ENCODE measurements around the gene INHBA. TPM values are rescaled to one million over a fixed set of nuclear protein-coding genes. Genes with fewer than 3 reads are reported as not detected.

INHBA gene
- total and polyA plus RNA-seq, 7 donors, result 0.05 to 0.49 (median 0.15) TPM

DNA sequence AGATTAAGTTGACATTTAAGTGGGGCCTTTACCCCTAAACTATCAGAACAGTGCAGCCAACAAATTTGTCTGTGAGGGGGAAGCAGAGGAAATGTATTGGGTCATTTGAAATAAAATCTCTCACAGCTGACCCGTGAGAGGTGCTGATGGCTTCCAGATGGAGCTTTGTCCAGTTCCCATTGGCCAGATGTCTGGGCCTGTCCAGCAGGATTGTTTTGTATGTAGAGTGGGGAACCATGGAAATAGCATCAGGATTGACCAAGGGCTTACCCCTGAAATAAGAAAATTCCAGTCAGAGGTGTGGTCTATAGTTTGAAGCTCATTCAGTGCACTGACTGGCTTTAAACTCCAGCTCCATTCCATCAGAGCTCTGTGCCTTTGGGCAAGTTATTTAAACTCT, 50.6 kb downstream of the INHBA start:
- H3K4me1 ChIP-seq, result no peaks in the 10 kb centered on the region
- TF ChIP-seq, protein P1, sequence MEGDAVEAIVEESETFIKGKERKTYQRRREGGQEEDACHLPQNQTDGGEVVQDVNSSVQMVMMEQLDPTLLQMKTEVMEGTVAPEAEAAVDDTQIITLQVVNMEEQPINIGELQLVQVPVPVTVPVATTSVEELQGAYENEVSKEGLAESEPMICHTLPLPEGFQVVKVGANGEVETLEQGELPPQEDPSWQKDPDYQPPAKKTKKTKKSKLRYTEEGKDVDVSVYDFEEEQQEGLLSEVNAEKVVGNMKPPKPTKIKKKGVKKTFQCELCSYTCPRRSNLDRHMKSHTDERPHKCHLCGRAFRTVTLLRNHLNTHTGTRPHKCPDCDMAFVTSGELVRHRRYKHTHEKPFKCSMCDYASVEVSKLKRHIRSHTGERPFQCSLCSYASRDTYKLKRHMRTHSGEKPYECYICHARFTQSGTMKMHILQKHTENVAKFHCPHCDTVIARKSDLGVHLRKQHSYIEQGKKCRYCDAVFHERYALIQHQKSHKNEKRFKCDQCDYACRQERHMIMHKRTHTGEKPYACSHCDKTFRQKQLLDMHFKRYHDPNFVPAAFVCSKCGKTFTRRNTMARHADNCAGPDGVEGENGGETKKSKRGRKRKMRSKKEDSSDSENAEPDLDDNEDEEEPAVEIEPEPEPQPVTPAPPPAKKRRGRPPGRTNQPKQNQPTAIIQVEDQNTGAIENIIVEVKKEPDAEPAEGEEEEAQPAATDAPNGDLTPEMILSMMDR (IDR thresholded peaks at IDR 0.05), result no peak
- no peaks in the 10 kb centered on the region for H3K9me3 ChIP-seq
- DNase-seq (no peak), ATAC-seq (no peak)
- intact Hi-C loops (cut with DNase I), result no loop called here
- H3K27ac ChIP-seq, result no peak overlapping the region
- no peaks in the 10 kb centered on the region for H3K36me3 ChIP-seq (ENCODE audit: insufficient read depth in 1 of 2, low read depth in 1 of 2)
- H3K4me3 ChIP-seq, result no peak overlapping the region
- 5 to 22% (median 20%) methylated on average over 1 of the region's 1 CpG for WGBS, 3 donors
- no peaks in the 10 kb centered on the region for H3K27me3 ChIP-seq (ENCODE audit: insufficient read depth in 3 of 3, low read length in 2 of 3)

DNA sequence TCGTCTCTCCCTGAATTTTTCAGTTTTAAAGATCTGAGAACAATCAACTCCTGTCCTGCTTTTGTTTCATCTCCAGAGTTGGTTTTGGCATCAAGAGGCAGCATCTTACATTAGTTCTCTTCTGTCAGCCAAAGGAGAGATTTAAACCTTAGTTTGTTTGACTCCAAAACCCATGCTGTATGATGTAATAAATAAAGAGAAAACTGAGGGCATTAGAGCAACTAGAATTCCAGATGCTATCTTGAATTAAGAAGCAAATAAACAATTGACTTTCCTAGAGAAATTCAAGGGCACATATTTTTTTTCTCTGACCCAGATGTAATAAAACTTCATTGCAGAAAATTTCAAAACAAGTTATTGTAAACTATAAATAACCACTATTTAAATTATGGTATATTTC, 54.4 kb downstream of the INHBA start:
- ATAC-seq (no peak), DNase-seq (no peak)
- Histone ChIP-seq H3K27me3 (ENCODE audit: insufficient read depth in 3 of 3, low read length in 2 of 3) (no peaks in the 10 kb centered on the region), H3K27ac (no peak overlapping the region), H3K36me3 (ENCODE audit: insufficient read depth in 1 of 2, low read depth in 1 of 2) (no peaks in the 10 kb centered on the region), H3K9me3 (no peaks in the 10 kb centered on the region), H3K4me1 (no peaks in the 10 kb centered on the region), H3K4me3 (no peak overlapping the region)
- intact Hi-C loops (cut with DNase I), result no loop called here
- TF ChIP-seq, protein P1 (IDR thresholded peaks at IDR 0.05), result no peak
- WGBS, 3 donors, result 25 to 50% (median 44%) methylated on average over 1 of the region's 1 CpG

DNA sequence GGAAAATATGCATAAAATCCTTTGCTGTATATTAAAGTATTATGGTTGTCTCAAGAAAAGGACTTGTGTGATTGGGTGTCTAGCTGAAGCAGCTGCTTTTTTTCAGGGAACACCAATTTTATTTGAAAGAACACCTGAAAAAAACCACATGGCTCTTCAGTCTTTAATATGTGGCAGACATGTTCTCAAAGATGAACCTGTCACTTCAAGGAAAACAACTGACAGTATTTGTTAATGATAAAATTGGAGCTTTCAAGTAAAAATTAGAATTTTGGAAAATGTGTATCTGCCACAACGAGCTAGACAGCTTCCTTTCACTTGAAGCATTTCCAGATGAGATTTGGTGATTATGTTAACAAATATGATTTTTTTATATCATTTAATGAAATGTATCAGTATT, 59.3 kb downstream of the INHBA start:
- H3K9me3 ChIP-seq, result no peaks in the 10 kb centered on the region
- no peak overlapping the region for H3K4me3 ChIP-seq
- H3K36me3 ChIP-seq (ENCODE audit: insufficient read depth in 1 of 2, low read depth in 1 of 2), result no peaks in the 10 kb centered on the region
- no peak overlapping the region for H3K27ac ChIP-seq
- intact Hi-C loops (cut with DNase I), result no loop called here
- H3K4me1 ChIP-seq, result no peaks in the 10 kb centered on the region
- WGBS, 3 donors, result 53 to 67% (median 56%) methylated on average over 1 of the region's 1 CpG
- H3K27me3 ChIP-seq (ENCODE audit: insufficient read depth in 3 of 3, low read length in 2 of 3), result no peaks in the 10 kb centered on the region
- ATAC-seq (no peak), DNase-seq (no peak)
- TF ChIP-seq, protein P1 (IDR thresholded peaks at IDR 0.05), result no peak

DNA sequence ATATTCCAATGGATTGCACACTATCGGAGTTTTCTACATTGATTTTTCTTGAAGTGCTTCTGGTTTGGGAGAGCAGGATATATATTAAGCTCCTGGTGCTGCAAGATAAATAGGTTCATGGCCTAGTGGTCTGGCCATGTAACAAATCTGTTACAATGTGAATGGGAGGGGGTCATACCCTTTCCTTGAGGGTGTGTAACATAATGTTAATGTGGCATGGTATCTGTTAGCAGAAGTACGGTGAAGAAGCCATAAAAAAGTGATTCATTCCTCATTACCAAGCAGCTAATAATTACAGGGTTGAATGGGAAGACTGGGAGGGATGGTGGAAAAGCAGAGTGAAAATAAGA, 61.2 kb downstream of the INHBA start:
- no peaks in the 10 kb centered on the region for H3K36me3 ChIP-seq (ENCODE audit: insufficient read depth in 1 of 2, low read depth in 1 of 2)
- ATAC-seq (no peak), DNase-seq (no peak)
- H3K27ac ChIP-seq, result no peak overlapping the region
- no peaks in the 10 kb centered on the region for H3K4me1 ChIP-seq
- TF ChIP-seq, protein P1 (IDR thresholded peaks at IDR 0.05), result no peak
- no peaks in the 10 kb centered on the region for H3K27me3 ChIP-seq (ENCODE audit: insufficient read depth in 3 of 3, low read length in 2 of 3)
- 75 to 83% (median 82%) methylated on average over 2 of the region's 2 CpGs for WGBS, 3 donors
- no peak overlapping the region for H3K4me3 ChIP-seq
- no peaks in the 10 kb centered on the region for H3K9me3 ChIP-seq
- intact Hi-C loops (cut with DNase I), result no loop called here

DNA sequence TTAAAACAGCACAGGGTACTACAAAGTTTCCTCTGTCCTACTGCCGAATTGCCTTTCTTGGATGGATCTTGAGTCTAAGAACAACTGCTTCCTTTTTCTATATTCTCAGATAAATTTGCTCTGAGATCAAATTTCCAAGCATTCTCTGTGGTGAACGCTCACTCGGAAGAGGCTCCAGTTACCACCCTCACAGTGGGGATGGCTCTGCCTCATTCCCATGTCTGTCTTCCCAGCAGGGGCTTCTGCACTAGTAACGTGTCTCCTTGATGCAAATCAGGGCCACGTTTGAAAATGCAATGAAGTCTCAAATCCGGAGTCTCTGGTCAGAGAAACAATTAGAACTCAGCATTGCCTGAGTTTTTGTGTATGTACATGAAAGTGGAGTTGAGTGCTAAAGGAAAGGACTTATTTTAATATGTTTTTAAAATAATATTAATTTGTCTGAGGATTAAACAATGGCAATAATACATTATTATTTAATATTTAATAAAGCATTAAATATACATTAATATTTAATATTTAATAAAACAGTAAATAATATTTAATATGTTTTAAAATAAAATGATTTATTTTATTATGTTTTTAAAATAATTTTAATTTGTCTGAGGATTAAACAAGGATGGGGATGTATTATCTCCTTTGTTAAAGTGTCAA, 61.8 kb downstream of the INHBA start:
- TF ChIP-seq, protein P1 (IDR thresholded peaks at IDR 0.05), result no peak
- Histone ChIP-seq H3K36me3 (ENCODE audit: insufficient read depth in 1 of 2, low read depth in 1 of 2) (no peaks in the 10 kb centered on the region), H3K4me3 (no peak overlapping the region), H3K27me3 (ENCODE audit: insufficient read depth in 3 of 3, low read length in 2 of 3) (no peaks in the 10 kb centered on the region), H3K4me1 (no peaks in the 10 kb centered on the region), H3K27ac (no peak overlapping the region), H3K9me3 (no peaks in the 10 kb centered on the region)
- ATAC-seq, result no peak
- 39 to 45% (median 40%) methylated on average over 6 of the region's 6 CpGs for WGBS, 3 donors
- intact Hi-C loops (cut with DNase I), result no loop called here
- no peak for DNase-seq

Measured in psoas muscle (tissue), 8 donors.